HG03095 (cell line): Measurements from ENCODE around the gene GP1BA.

Experiments used
- ATAC-seq: cut with Tn5 transposase; IDR thresholded peaks from one replicate; pipeline ENCODE4 v1.9.1; 2021; ENCODE audit warnings: moderate library complexity; ENCODE audit not compliant: unreplicated experiment

GP1BA gene

GRCh38 chr17:4971826-4972225, 39.7 kb downstream of the GP1BA start:
- ATAC-seq, result no peak

- ATAC-seq, result no peak
Observed at GRCh38 chr17:4972322-4972721, 40.2 kb downstream of the GP1BA start.

- no peak for ATAC-seq
Observed at GRCh38 chr17:4972752-4973151, 40.7 kb downstream of the GP1BA start.

- ATAC-seq, result no peak
Observed at GRCh38 chr17:4973256-4974114, 41.4 kb downstream of the GP1BA start.

DNA sequence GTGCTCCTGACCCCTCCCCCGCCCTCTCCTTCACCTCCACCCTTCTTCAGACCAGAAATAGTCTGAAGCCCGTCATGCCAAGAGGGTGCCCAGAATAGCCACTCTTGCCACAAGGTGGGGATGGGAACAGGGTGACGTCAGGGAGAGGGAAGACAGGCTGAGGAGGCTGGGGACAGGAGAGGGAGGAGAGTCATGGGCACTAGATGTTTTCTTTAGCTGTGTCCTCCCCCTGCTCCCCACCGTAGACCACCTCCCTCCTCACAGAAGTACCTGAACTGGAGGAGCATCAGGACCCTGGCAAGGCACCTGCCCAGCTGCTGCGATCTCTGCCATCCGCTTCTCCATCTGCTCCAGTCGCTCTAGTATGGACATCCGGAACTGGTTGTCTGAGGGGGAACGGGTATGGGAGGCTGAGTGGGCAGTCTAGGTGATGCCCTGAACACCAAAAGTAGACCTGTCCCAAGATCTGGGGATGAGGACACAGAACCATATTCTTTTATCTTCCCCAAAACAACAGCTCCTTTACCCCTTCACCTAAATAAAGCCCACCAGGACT, 42.1 kb downstream of the GP1BA start:
- ATAC-seq, result no peak

DNA sequence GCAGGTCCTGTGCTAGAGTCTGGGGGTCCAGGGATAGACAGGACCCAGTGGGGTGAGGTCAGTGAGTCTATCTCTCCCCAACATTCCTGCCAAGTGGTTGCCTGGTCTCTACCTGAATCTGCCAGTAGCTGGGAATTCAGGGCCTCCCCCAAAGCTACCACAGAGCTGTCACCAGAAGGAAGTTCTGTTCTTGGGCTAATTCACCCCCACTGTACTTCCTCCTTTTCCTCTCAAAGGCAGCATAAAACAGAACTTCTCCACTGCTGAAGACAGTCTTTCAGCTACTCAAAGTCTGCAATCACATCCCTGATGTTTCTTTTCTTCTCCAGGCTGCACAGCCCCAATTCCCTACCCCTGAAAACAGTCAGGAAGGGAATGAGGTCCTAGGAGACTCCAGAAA, 46.6 kb downstream of the GP1BA start:
- ATAC-seq, result no peak

GRCh38 chr17:4980644-4981216, 48.7 kb downstream of the GP1BA start:
- ATAC-seq, result no peak

DNA sequence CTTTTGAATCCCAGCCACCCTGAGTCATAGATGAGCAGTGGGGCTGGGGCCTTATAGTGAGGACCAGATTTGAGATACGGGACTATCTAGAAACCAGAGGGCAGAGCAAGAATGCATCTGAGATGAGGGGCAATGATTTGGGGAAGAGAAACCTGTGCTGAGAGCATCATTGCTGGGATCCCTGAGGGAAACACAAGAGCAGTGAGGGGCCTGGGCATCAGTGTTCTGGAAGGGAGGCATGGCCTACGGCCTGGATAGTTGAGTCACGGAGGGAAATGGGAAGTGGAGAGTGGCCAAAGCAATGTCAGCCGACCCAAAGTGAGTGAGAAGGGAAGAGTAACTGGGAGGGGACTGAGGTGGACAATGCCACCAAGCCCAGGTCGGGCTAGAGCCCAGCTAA, 50.2 kb downstream of the GP1BA start:
- no peak for ATAC-seq
